ENCODE results near the gene PCK2.

Gene PCK2

DNA sequence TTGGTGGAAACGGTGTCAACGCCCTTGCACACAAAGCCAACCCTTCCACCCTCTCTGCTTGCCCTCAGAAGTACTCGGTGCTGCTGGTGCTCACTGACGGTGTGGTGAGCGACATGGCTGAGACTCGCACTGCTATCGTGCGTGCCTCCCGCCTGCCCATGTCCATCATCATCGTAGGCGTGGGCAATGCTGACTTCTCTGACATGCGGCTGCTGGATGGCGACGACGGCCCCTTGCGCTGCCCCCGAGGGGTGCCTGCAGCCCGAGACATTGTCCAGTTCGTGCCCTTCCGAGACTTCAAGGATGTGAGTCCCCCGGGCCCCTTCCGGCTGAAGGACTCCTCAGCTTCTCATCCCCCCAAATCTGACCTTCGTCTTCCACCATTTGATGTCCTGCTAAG, 17.0 kb upstream of the PCK2 start:
- DNase-seq, result no peak

DNA sequence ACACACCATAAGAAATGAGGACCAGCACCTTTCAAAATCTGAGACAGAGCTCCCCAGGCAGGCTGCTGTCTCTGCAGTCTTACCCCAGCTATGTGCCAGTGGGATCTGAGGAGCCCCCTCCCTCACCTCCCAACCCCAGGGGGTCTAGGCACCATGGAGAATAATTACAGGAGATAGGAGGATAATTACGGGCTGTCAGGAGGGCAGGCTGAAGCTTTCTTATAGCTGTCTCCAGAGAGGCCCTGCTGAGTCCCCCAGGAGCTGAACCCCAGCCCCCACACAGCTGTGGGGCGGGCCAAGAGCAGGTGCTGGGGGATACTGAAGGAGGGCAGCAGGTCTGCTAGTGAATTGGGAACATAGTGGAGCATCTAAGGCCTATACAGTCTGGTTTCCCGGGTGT, 16.0 kb upstream of the PCK2 start:
- no peak for DNase-seq

DNA sequence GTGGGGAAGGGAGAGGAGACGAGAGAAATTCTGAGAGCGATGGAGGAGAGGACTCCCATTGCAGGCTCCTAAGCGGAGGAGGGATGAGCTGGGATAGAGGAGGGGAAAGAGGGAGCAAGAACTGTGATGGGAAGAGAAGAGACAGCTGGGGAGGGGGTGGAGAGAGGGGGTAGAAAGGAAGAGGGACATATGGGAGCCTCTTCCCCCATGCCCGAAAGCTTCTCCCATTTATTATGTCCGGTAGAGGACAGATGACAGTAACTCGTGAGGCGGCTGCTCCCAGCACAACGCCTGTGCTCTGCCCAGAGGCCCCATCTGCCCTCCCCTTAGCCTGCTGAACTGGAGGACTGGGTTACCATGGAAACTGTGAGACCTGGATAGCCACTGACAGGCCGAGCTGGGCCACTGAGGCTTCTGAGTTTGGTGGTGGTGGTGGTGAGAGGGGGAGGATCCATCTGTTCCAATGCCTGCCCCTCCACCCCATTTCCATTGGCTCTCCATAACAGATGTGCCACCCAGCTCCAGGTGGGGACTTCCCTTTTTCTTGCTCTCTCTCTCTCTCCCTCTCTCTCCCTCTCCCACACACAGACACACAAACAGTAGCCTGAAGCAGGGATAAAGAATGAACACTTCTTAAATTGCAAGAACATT, 14.5 kb upstream of the PCK2 start:
- DNase-seq, result no peak

DNA sequence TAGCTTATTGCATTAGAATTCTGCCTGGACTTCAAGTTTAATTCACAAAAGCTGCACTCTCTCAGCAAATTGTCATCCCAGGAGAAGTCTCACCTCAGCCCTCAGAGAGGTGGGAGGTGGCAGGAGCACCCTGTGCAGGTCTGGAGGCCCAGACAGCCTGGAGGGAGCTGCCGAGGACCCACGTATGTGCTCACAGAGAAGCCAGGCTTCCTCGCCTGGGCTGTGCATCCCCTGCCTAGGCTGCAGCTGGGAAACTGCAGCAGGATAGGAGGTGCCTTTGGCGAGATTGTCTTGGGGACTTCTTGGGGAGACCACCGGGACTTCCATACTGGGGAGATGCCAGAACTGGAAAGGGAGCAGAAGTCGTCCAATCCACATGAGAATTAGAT, 14.0 kb upstream of the PCK2 start:
- DNase-seq, result no peak

DNA sequence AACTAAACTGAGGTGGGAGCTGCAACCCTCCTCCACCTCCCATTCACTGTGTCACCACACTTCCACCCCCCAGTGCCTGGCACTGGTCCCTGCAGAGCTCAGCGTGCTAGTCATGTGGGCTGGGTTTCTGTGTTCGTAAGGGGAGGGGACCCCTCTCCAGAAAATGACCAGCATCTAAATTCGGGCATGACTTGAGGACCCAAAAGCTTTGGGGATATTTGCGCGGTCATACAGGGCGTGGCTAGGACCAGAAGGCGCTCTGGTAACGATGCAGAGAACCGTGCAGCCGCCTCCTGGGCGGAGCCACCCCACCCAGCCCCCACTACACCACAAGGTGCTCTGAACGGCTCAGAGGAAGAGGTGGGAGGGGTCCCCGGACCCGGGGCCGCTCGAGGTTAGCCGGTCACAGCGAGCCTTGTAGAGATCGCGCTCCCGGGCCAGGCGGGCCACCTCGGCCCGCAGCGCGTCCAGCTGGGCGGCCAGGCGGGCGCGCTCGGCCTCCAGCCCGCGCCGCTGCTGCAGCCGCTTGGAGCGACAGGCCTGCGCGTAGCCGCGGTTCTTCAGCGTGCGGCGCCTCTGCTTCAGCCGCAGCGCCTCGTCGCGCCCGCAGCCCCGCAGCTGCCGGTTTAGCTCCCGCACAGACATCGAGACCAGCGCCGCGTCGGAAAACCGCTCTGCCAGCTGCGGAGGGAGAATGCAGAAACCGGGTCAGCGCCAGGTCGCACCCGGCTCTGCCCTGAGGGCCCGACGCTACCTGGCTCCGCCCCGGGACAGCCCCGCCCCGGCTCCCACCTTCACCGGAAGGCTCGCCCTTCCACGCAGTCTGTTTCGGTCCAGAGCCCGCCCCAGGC, 13.0 kb upstream of the PCK2 start:
- DNase-seq, result peak; percentile 75

DNA sequence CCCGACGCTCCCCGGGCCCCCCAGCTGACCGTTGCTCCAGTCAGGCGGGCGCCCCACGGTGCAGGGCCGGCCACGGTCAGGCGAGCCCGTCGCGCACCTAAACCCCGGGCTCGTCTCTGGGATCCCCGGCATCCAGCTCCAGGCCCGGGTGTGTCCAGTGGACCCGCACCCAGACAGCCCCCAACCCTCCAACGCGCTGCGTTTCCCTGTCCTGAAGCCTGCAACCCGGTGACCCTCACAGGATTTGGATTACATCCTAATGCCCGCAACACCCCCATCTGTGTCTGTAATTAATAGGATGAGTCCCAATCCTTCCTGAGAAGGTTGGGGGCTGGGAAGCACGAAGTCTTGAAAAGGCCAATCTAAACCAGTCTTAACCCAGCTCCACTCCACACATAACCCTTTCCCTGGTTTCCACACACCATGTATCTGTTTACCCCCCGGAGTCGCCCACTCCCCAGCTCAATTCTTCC, 12.3 kb upstream of the PCK2 start:
- no peak for DNase-seq

DNA sequence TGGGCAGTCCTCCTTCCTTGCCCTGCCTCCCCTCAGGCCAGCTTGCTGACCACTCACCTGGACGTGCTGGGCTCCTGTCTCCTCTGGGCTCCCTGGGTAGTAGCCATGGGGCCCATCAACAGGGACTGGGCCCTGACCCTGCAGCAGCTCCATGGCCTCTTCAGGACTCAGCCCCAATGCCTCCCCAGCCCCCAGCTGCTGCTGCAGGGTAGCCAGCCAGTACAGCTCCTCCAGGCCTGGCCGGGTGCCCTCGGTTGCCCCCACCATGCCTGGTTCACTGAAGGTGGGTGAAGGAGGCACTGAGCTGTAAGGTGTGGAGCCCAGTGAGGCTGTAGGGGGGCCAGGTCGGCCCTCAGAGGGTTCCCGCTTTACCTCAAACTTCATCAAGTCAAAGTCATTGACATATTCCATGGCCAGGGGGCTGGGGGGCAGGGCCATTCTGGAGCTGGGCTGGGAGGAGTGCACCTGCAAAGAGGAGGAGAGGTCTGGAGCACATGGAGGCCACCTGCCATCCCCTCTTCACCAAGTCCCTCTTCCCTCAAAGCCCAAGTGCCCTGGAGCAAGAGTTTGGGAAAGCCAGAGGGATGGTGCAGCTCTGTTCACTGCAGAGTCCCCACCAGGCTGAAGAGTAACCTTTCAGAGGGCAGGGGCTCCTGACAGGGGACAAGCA, 11.6 kb upstream of the PCK2 start:
- no peak for DNase-seq

DNA sequence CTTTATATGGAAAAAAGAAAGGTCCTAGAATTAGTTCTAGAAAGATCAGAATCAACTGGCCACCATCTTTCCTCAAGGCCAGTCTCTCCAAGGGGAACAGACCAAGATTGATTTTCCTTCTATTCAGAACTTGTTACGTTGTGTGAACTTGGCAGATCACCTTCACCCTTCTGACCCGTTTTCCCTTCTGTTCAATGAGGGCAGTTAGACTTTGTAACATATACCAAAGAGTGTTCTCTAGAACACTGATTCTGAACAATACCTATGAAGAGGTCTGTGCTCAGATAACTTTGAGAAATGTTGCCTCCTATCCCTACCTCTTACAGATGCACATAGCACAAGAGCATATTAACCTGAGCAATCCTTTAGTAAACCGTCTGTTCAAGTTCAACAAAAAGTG, 10.6 kb upstream of the PCK2 start:
- DNase-seq, result no peak

DNA sequence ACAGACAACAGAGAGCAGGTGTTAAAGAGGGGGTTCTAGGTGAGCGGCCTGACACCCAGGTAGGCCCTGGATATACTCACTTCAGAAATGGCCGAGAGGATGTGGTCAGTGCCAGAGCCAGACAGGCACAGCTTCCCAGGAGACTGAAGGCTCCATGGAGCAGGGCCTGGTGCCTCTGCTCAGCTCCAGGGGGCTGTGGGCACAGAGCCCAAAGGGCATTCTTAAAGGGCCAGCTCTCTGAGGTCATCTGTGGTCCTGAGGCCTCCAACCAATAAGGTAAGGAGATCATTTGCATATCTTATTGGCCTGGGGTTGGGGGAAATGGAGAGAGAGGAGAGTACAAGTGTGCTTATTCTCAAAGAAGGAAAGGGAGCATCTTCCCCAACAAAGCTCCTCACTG, 9.7 kb upstream of the PCK2 start:
- no peak for DNase-seq

DNA sequence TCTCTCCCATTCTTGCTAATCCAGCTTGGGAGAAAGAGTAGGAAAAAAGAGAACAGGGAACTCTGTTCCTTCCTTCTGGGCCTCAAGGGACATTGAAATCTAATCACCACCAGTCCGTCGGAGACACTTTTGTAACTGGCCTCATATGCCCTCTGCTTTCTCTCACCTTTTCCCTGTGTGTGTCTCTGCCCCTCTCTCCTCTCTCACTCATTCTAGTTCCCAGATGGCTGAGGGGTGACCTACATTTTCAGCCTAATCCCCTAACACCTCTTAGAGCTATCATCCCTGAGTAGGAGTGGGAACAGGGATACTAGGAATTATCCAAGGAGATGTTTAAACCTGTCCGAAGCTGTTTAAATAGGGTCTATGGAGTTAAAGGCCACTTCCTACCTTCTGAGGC, 8.9 kb upstream of the PCK2 start:
- no peak for DNase-seq

DNA sequence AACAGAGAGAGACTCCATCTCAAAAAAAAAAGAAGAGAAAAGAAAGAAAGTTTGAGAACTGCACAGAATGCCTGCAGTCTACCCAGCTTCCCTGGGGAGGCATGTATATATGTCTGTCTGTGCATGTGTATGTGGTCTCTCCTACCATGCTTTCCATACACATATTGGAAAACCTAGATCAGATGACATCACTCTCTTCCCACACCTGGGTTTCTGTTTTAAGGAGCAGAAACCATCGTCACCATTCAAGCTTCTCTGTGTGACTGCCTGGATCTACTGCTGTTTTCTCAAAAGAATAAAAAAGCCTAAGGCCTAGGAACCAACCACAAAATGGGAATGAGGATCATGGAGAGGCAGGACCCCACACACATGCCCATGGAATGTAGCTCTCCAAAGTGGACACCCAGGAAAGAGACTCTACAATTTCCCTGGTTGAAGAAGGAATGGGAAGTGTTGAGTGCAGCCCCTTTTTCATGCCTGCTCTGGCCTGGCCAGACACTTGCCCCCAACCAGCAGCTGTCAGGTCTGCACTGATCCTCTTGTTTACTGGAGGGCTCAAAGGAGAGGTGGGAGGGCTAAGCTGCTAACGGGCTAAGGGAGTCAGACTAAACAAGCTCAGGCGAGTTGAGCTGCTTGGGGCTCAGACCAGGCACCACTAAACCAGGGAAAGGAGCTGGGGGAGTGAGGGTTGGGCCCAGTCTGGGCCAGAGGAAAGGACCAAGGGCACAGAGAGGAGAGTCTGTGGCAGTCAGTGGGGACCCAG, 7.7 kb upstream of the PCK2 start:
- DNase-seq, result no peak

DNA sequence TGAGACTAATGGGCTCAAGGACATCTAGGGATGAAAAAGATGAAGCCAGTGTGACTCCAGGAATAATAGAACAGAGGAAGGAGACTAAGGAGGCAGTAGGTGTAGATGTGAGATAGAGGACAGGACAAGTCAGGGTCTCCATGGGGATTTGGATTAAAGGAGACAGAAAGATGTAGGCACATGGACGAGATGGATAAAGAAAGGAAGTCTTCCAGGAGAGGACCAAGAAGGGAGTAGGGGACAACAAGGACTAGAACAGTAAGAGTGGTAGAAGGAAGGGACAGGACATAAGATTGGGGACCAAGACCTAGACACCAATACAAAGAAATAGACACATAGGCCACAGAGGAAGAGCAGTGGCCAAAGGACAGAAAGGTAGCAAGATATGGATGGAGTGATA, 7.1 kb upstream of the PCK2 start:
- no peak for DNase-seq

DNA sequence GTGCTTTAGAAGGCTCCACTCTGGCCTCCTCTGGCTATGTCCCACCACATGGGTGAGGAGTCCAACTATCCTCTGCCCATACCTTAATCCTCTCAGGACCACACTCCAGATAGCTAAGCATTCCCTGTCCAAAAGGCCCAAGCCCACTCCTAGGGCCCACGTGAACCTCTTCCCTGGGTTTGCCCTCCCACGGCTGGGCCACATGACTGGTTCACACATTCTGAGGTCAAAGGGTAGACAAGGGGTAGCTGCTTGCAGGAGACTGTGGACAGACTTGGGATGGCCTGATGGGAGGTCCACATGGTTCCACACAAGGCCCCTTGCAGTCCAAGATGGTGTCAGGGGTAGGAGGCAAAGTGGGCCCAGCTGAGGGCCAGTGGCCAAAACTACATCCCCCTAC, 6.0 kb upstream of the PCK2 start:
- DNase-seq, result no peak

DNA sequence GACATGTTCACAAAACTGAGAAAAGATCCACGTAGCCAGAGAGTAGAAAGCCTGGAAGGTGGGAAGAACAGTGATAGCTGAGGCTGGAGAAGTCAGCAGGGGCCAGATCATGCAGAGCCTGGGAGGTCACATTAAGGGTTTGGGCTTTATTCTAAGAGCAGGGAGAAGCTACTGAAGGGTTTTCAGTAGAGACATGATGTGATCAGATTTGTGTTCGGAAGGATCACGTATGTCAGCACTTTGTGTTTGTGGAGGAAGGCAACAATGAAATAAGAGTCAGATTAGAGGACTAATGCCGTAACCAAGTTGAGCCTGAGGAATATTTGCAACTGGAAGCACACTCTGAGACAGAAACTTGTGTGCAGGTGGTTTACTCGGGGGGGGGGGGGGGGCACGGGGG, 4.2 kb upstream of the PCK2 start:
- DNase-seq, result no peak

DNA sequence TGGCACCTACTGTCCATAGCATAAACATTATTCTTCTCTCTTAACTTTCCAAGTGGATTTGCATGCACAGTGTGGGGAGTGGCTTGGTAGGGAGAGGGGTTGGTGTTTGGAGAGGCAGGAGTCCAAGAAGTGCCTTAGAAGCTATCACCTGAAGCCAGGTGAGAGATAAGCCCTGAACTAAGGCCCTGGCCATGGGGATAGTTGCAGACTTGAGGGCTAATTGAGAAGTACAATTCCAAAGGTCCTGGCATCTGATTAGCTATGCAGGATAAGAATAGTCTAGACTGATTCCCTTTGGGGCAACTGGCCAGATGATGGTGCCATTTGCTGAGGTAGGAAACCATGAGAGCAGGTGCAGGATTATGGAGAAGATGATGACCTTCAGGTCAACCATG, 2.0 kb upstream of the PCK2 start:
- DNase-seq, result no peak

DNA sequence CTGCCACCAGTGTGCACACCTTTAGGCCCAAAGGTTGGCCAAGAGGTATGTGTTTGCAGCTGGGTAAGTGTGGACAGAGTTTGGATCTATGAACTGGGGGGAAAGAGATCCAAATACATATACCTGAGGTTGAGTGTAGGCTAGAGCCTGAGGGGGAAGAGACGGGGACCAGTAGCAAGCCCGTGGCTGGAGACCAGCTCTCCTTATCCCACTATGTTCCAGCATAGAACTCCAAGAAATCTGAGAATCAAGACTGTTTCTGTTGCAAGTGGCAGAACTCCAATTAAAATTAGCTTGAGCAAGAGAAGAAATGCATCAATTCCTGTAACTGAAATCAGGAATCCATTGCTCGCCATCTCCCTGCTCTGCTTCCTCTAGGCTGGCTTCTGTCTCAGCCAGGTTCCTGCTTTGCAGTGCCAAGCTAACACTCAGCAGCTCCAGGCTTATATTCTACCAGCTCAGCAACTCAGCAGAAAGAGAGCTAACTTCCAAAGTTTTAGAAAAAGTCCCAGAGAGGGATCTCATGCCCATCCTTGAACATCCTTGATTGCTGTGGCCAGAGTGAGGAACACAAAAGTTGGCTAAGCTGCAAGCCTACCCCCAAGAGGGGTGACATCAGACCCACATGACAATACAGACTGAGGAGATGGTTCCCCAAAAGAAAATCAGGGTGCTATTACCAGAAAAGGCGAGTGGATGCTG, 1.5 kb upstream of the PCK2 start:
- DNase-seq, result no peak

DNA sequence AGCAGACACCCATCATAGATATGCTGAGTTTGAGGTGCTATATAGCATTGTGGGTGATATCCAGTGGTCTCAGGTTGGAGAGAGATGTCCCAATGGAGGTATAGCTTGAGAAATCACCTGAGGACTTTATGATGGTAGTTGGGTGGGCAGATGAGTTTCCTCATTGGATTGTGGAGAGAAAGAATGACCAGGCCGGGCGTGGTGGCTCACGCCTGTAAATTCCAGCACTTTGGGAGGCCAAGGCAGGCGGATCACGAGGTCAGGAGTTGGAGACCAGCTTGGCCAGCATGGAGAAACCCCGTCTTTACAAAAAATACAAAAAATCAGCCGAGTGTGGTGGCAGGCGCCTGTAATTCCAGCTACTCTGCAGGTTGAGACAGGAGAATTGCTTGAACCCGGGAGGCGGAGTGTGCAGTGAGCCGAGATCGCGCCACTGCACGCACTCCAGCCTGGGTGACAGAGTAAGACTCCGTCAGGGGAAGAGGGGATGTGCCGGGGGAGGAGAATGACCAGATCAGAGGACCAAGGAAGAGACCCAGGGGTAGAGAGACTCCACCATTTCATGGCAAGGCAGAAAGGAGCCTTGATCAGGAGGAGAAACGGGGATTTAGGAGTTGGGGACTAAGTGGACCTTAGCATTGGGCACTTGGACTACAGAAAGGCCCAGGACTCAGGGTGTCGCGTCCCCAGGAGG, 757 bp upstream of the PCK2 start:
- DNase-seq, result no peak

DNA sequence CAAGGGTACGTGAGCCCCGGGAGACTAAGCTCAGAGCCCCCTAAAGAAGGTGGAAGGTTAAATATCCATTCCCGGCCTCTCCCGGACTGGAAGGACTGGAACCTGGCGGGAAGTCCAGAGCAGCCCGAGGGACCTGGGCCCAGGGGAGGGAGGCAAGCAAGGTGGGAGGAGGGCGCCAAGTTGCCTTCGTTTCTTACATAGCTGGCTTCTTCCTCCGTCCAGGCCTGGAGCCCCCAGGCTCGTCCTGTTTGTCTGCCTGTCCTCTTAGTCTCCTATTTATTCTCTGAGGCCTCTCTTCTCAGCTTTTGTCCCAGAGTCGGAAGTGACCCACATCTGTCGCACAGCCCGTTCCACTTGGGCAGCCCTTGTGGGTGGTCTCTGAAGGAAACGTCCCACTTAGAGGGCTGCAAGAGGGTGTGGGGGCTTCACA, 745 bp downstream of the PCK2 start:
- peak; percentile 23 for DNase-seq

DNA sequence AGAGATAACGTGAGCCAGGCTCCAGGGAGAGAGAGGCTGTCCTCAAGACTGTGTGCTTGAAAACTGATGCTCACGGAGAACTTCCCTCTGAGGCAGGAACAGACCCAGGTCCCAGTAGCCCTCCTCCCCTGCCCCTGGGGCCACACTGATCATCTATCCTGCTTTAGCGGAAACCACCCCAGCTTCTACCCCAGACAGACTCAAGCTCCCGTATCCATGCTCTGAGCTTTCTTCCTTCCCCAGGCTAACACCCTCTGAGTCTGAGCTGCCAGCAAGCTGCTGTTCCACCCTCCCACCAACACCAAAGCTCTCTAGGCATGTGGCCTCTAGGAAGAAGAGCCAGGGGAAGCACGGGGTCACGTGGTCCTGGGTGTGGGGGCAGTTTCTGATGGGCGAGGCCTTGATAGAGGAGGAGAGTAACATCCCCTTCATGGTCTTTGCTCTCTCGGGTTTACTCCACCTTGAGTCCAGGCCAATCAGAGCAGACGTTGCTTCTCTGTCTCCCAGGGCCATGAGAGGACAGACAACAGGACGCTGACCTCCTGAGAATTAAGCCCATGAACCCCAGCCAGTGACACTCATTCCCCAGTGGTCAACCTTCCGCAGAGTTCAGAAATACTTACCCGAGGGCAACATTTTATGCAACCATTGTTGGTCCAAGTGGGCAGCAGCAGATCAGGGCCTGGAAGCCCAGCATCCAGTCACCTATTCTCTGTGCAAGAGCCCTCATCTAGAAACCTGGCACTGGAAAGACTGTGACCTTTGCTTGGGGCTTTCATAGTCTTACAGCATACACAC, 1.4 kb downstream of the PCK2 start:
- peak; percentile 76 for DNase-seq

DNA sequence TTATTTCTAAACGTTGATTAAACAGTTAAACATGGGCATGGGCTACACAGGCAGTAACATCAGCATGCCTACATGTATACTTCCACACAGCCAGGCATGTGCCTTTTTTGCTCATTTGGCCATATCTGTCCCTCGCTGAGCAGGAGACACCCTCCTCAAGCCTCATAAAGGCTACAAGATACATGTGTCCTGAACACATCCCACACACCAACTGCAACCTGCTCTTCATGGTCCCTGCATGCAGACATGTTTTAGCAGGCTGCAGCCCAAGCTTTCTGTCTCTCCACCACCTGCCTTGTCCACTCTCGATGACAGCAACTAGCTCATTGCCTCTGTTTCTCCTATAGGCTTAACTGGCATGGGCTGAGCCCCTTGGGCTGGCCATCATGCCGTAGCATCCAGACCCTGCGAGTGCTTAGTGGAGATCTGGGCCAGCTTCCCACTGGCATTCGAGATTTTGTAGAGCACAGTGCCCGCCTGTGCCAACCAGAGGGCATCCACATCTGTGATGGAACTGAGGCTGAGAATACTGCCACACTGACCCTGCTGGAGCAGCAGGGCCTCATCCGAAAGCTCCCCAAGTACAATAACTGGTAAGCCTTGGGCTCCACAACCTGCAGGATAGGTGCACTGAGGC, 2.6 kb downstream of the PCK2 start:
- DNase-seq, result no peak

Data from activated naive CD4-positive, alpha-beta T cell treated with Interleukin-2 at 50 U/mL for 16 hours (primary cell).